GM19193 (cell line): ENCODE data around the gene EVI2A.

Experiments
- POLR2A ChIP-seq: IDR thresholded peaks from 4 replicates; pipeline ENCODE4 v1.6.1; 2011; ENCODE audit not compliant: insufficient read depth, insufficient read length; ENCODE audit errors: extremely low read depth

Gene EVI2A, protein sequence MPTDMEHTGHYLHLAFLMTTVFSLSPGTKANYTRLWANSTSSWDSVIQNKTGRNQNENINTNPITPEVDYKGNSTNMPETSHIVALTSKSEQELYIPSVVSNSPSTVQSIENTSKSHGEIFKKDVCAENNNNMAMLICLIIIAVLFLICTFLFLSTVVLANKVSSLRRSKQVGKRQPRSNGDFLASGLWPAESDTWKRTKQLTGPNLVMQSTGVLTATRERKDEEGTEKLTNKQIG

DNA sequence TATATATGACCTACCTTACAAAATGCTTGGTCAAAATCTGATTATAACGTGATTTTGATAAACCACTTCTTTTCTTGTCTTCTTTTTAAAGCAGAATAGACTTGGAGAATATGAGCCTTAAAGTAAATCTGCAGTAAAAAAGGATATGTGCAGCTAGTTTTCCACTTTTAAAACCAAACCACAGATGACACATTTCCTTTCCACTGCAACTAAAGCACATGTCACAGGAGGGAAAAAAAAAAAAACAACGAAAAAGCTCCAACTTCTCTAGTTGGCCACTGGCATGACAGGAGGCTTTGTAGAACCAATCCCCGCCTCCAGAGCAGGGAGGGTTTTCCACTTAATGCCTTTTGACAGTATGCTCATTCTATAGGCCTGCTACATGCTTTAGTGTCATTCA, at the start of gene EVI2A:
Gene EVI2A (minus strand): TSS at position 142 of the 400 bp plus-strand sequence. CDS start 2,609 bp downstream, outside the sequence.
- peak; percentile 12 for TF ChIP-seq POLR2A

DNA sequence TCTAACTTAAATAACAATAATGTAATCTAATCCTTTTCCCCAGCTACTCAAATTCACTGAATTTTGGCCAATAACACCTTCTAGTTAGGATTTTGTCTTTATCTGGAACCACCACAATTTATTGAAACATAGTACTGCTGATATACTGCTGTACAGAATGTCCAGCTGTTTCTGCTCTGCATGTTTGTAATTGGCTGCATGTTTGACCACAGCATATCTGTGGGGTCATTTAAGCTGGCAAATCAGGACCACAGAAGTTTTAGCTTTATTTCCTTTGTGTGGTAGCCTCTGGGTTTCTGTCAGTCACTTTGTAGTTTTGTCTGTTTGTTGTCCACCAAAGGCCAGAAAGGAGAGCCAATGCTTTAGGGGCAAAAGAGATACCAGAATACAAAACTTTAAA, 47.8 kb upstream of the EVI2A start:
- no peak for TF ChIP-seq POLR2A

DNA sequence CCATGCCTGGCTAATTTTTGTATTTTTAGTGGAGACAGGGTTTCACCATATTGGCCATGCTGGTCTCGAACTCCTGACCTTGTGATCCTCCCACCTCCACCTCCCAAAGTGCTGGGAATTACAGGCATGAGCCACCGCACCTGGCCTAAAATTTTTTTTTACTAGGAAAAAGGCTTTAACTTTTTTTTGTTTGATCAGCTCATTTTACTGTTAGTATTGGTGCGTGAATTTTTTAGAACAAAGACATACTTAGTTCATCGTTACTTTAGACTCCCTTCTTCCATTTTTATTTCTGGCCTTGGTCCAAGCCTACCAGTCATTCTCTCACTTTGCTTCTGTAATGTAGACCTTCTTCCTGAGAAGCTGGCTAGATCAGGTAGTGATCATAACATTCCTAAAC, 44.7 kb upstream of the EVI2A start:
- TF ChIP-seq POLR2A, result no peak

DNA sequence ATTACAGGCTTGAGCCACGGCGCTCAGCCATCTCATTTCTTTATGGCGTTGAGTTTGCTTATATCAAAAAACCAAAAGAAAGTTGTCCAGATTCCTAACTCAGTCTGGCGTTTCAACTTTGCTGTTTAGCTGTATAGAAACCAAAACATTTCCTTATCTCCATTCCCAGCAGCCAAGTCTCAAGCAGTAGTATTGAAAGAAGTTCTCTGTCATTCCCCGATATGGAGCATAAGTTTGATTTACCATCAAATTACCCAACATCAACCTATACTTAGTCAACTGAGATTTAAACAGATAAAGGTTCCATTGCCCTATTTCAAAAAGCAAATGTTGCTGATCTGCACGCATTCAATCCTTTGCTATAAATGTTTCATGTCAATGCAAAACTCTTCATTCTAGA, 42.6 kb upstream of the EVI2A start:
- TF ChIP-seq POLR2A, result no peak

DNA sequence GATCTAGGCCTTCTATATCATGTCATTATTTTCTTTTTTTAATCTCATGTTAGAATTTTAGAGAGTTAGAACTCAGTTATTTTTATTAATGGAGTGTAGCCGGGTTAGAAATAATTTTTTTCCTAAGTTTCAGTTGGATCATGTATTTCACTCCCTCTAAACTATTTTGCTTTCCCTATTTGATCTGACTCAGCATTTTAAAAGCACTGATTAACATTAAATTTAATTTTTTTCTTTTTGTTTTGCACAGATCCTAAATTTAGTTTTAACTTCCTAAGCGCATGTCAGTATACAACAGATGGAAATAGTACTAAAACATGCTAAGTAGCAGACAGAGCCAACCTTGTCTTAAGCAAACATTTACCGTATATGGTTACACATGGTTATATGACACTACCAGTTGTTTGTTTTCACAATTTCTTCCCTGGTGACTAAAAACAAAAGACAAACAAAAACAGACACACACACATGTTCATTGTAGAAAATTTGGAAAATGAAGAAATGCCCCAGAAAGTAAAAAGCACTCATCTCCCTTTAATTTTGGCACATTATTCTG, 36.5 kb upstream of the EVI2A start:
- TF ChIP-seq POLR2A, result no peak

DNA sequence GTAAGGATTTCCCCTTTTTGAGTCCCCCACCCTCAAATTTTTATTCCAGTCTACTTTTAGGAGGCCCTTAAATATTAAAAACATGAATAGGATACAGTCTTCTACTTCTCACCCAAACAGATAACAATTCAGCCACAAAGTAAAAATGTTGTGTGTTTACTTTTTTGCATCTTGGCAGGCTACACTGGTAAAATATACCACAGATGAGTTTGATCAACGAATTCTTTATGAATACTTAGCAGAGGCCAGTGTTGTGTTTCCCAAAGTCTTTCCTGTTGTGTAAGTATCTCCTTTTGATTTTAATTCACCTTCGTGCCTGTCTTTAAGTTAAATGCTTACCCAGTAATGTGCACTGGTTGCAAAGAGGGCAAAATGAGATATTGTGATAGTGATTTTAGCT, 35.7 kb upstream of the EVI2A start:
- TF ChIP-seq POLR2A, result no peak

DNA sequence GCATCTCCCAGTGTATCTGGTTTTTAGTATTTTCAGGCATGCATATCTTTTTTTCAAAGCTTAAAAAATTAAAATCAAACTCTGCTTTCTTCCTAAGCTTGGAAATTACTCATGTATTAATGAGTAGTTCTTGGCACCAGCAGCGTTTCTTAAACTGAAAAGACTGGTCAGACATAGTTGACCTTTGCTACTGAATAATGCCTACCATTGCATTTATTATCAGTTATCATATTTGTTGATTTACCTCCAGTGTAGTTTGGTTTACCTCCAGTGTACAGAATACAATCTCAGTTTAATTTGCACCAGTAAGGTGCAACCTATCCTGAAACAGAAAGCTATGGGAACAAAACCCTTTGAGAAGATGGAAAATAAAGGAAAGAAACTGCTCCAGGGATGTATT, 34.5 kb upstream of the EVI2A start:
- no peak for TF ChIP-seq POLR2A

DNA sequence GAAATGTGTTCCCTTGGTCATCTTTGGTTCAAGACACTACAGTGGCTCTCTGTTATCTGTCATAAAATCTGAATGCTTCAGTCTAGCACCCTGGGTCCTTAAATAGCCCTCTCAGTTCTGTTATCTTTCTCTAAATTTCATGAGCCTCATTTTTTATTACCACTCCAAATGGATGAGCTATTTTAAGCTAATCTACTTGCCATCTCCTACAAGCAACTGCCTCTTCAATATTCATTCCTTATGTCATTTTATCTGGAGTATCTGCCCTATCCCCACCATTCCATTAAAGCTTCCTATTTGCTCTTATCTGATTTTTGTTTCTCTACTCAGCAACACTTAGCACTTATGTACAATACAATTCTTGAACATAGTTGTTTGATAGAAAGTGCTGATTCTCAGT, 28.0 kb upstream of the EVI2A start:
- TF ChIP-seq POLR2A, result no peak

DNA sequence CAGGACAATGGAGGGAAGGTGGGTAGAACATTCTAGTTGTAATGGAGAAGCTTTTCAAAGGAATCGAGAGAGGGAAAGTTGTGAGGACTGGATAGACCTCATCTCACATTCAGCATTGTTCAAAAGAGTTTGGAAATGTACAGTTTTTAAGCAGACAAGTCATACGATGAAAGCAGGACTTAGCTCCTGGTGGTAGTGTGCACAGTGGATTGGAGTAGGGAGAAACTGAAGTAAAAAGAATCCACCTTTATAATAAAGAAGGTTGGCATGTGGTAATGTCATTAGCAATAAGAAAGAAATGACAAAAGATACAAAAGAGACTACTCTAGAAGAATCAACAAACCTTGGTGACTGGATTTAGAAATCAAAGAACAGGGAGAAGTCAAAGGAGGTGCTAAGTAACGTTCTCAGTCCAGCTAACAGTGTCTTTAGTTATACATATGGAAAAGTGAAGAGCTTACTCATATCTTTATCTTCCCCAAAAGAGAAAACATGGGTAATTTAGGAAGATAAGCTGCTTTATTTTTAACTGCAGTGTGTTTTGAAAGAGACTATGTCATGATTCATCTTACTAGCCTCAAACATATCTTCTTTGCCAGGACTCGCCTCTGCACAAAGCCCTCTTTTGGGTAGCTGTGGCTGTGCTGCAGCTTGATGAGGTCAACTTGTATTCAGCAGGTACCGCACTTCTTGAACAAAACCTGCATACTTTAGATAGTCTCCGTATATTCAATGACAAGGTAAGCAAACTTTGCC, 18.7 kb upstream of the EVI2A start:
- TF ChIP-seq POLR2A, result no peak

DNA sequence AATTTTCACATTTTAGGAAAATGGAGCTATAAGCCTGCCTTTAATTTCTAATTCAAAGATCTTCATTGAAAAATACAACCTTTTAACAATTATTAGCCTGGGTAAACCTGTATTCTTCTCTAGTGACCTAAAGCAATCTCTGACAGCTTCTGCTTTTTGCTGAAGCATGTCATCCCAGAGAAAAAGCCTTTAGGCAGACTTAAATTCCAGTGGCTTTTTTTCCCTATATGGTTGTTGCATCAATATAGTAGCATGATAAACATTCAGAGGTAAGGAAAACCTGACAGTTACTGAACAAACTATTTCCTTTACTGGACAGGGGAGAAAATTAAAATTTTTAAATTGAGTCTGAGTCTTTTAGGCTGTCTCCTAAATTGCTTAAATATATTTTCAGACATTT, 7.8 kb upstream of the EVI2A start:
- no peak for TF ChIP-seq POLR2A

DNA sequence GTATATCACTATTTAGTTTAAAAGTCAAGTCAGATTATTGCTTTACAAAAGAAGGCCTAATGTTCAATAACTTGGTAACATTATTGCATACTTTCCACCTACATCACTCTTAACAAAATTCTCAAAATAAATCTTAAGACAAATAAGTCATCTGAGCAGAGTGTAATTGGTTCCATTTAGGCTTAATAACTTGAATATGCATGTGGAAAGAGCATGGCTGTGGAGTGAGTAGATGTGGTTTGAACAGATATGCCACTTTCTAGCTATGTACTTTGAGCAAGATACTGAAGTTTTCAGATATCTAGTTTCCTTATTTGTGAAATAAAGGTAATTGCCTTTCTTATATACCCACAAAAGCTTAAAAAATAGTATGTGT, 6.7 kb upstream of the EVI2A start:
- no peak for TF ChIP-seq POLR2A

DNA sequence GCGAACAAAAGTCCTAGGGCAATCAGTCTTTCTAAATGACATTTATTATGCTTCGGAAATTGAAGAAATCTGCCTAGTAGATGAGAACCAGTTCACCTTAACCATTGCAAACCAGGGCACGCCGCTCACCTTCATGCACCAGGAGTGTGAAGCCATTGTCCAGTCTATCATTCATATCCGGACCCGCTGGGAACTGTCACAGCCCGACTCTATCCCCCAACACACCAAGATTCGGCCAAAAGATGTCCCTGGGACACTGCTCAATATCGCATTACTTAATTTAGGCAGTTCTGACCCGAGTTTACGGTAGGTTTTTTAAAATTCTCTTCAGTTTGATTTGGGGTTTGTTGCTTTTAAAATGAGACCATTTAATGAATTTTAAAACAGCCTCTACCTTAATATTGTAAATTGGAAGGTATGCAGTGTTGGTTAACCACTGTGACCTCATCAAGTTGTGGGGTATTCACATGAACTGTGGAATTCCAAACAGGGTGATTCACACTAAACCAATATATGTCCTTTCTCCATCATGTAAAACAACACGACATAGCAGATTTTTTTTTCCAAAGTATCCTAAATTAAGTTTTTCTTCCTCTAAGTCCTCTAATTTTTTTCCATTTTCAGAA, 6.2 kb upstream of the EVI2A start:
- no peak for TF ChIP-seq POLR2A

DNA sequence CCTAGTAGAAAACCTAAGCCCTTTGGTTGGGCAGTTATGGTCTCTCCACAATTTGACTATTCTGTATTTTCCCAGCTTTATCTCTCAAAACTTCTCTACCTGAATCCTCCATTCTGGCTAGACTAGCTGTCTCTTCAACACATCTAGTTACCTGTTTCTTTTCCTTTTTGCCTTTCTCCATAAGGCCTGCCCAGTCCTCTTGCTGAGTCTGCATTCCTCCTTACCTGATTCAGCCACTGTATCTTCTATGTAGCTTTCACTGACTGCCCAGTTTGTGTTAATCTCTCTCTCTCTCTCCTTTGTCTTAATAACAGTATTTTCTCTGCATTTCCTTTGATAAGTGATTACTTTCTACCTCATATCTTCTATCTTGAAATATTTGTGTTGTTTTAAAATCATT, 2.1 kb upstream of the EVI2A start:
- TF ChIP-seq POLR2A, result no peak

DNA sequence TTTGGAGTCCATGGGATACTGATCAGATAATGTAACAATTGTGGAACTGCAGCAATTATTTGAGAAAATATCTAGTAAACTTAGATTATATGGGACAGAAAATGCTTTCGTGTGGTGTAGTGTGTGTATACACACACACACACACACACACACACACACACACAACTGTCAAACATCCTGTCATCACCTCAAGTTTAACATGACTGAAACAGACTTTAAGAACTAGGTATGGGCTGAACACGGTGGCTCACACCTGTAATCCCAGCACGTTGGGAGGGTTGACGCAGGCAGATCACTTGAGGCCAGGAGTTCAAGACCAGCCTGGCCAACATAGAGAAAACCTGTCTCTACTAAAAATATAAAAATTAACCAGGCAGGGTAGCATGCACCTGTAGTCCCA, 544 bp upstream of the EVI2A start:
- TF ChIP-seq POLR2A, result no peak

DNA sequence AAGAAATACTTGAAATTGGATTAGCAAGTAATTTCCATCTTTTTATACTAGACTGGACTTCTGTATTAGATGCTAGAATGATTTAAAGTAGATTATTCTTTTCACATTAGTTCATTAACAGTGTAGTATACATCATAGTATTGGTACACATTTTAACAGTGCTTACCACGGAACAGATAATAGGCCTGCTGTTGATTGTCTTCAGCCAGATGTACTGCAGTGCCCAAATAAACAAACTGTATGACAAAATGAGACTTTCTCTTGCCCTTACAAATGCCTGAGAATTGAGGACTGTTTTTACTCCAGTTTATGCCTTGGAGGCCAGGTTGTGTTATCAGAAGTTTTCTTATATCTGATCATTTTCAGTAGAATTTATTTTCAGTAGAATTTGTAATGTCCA, 631 bp downstream of the EVI2A start:
- no peak for TF ChIP-seq POLR2A

DNA sequence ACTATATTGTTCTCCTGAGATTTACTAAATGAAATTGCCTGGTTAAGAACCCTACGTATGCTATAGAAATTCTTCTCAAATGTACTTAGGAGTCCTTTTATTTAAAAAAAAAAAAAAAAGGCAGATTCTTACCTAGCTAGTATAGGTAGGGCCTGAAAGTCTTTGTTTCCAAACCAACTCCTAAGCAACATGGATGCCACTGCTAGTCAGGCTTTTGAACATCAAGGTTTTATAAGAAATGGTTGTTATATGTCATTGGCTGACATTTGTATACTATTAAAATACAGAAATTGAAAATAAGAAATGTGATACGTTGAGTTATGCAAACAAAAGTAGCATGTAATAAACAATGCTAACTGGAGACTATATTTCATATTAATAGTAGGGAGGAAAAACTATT, 1.2 kb downstream of the EVI2A start:
- no peak for TF ChIP-seq POLR2A

DNA sequence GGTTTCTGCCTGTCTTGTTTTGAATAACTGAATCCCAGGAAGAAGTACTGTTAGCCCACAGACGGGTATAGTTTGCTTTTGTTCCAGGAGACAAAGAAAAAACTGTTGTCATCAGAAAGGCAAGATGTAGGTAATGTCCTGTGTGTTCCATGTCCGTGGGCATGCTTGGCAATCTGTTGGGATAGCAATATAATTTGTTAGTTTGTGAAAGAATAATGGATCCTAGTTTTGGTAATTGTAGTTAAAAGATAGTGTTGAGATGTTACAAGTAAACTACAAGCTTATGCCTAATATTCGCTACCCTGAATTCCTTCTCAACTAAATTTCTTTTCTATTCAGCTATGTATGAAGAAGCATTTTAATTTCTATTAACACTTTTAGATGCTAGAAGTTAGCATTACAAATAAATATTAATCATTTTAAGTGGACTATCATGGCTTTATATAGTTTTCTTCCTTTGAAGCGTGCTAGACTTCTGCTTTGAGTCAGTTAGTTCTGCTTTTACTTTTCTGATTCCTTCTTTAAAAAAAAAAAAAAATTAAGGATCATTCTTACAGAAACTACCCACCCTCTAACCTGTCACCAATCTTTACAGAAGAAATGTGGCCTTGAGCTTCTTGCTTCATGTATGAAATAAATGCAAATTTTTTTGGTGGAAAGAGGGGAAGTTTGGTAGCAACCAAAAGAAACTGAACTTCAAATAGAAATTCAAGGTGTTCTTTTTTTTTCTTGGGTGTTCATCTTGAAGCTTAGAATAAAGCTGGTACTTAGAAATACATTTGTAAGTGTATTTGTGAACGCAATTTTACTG, 2.4 kb downstream of the EVI2A start:
- TF ChIP-seq POLR2A, result peak; percentile 12
